ENCODE measurements around the gene PIP5K1C.

- TF ChIP-seq MAZ (IDR thresholded peaks at IDR 0.05; ENCODE audit: borderline replicate concordance, low read depth, low read length) (no peak), MAFK (IDR thresholded peaks at IDR 0.05; ENCODE audit: partially characterized antibody) (no peak), CTCF (IDR thresholded peaks at IDR 0.05) (no peak), REST (IDR thresholded peaks at IDR 0.05) (no peak), JUN (IDR thresholded peaks at IDR 0.05) (no peak), POLR2A (IDR thresholded peaks at IDR 0.05; ENCODE audit: low read length) (no peak), RFX5 (IDR thresholded peaks at IDR 0.05) (no peak), MAX (IDR thresholded peaks at IDR 0.05) (no peak), FOSL2 (IDR thresholded peaks at IDR 0.05) (no peak), FOSL2 (CRISPR knock-in tag; IDR thresholded peaks at IDR 0.05) (no peak), ESRRA (IDR thresholded peaks at IDR 0.05; ENCODE audit: borderline replicate concordance, low read length) (no peak), CEBPB (IDR thresholded peaks at IDR 0.05) (no peak), HMGXB4 (CRISPR knock-in tag; IDR thresholded peaks at IDR 0.05; ENCODE audit: borderline replicate concordance) (no peak)
Measured at GRCh38 chr19:3621689-3622088, 78.6 kb downstream of the PIP5K1C start.

All from A549 (cell line).